Lung (tissue), 12 donors: Measurements from ENCODE around the gene FAM9C. TPM values are rescaled to one million over a fixed set of nuclear protein-coding genes. Genes with fewer than 3 reads are reported as not detected.
A peak's percentile ranks its signal among the peaks of the same experiment; 100 is the strongest.

Source experiments
- ATAC-seq: fragments of 200-7000 bp; cut with Tn5 transposase; one replicate; pipeline ENCODE4 v1.9.1; 2020; ENCODE audit warnings: moderate number of reproducible peaks; ENCODE audit not compliant: insufficient read depth, low FRiP score
- DNase-seq, 3 donors: peaks; one replicate each; pipeline ENCODE4 v3.0.0-alpha.2; 2013 to 2017
- H3K27ac ChIP-seq, 2 donors: one replicate each; pipeline ENCODE4 v1.5.1; 2013; ENCODE audit warnings: mild to moderate bottlenecking in 2 of 2, moderate library complexity in 2 of 2, control low read depth in 1 of 2, inconsistent platforms in 1 of 2, low read depth in 1 of 2, low read length in 1 of 2
- H3K27me3 ChIP-seq, 3 donors: one replicate each; pipeline ENCODE4 v1.5.1; 2013; ENCODE audit warnings: low read length in 2 of 3; ENCODE audit not compliant: control insufficient read depth in 3 of 3, insufficient read depth in 3 of 3
- H3K36me3 ChIP-seq, 4 donors: one replicate each; pipeline ENCODE4 v1.5.1; 2013; ENCODE audit warnings: low read length in 4 of 4, mild to moderate bottlenecking in 1 of 4, moderate library complexity in 1 of 4; ENCODE audit not compliant: control insufficient read depth in 4 of 4, insufficient read depth in 4 of 4
- H3K4me1 ChIP-seq, 5 donors: one replicate each; pipeline ENCODE4 v1.5.1; 2013; ENCODE audit warnings: low read length in 5 of 5, mild to moderate bottlenecking in 2 of 5, moderate library complexity in 1 of 5; ENCODE audit not compliant: control insufficient read depth in 5 of 5, insufficient read depth in 5 of 5
- H3K4me3 ChIP-seq: one replicate; pipeline ENCODE4 v1.5.1; 2013; ENCODE audit warnings: mild to moderate bottlenecking, control low read depth, moderate library complexity
- H3K9ac ChIP-seq, 2 donors: one replicate each; pipeline ENCODE4 v1.5.1; 2013; ENCODE audit warnings: low read length in 2 of 2, control low read depth in 1 of 2; ENCODE audit not compliant: insufficient read depth in 1 of 2
- H3K9me3 ChIP-seq, 4 donors: one replicate each; pipeline ENCODE4 v1.5.1; 2013; ENCODE audit warnings: low read length in 3 of 4, mild to moderate bottlenecking in 1 of 4, moderate library complexity in 1 of 4; ENCODE audit not compliant: control insufficient read depth in 4 of 4, insufficient read depth in 3 of 4
- CTCF ChIP-seq: IDR thresholded peaks from 2 replicates; pipeline ENCODE4 v1.5.1; 2012; ENCODE audit warnings: mild to moderate bottlenecking; ENCODE audit errors: control extremely low read depth, extremely low read depth
- WGBS, 2 donors: extraction: QIAGEN DNeasy Blood & Tissue Kit; methylation state at CpG; one replicate each; pipeline ENCODE4 v1.1.7; 2013; 5-methylcytosine and 5-hydroxymethylcytosine counted together
- polyA plus RNA-seq, 2 donors: library from polyadenylated mRNA; stranded (reverse); fragments of 200-250 nt; gene quantifications; one replicate each; pipeline ENCODE4 v1.2.1, GENCODE V29; 2013
- total RNA-seq, 2 donors: library from RNA; depleted of rRNA in 1 of 2; stranded (reverse); fragments of >200 nt in 1 of 2; gene quantifications; one replicate each; pipeline ENCODE4 v1.2.1, GENCODE V29; 2014 to 2021
- donor health status: control.
- donor health status: control.
- donor health status: Bipolar disorder and iron deficiency.
- donor health status: healthy.
- donor health status: DM: yes; HTN: yes; CAD: no.

Gene FAM9C
- total and polyA plus RNA-seq, 4 donors = 0.01 to 0.28 (median 0.09) TPM; not detected in 1

DNA sequence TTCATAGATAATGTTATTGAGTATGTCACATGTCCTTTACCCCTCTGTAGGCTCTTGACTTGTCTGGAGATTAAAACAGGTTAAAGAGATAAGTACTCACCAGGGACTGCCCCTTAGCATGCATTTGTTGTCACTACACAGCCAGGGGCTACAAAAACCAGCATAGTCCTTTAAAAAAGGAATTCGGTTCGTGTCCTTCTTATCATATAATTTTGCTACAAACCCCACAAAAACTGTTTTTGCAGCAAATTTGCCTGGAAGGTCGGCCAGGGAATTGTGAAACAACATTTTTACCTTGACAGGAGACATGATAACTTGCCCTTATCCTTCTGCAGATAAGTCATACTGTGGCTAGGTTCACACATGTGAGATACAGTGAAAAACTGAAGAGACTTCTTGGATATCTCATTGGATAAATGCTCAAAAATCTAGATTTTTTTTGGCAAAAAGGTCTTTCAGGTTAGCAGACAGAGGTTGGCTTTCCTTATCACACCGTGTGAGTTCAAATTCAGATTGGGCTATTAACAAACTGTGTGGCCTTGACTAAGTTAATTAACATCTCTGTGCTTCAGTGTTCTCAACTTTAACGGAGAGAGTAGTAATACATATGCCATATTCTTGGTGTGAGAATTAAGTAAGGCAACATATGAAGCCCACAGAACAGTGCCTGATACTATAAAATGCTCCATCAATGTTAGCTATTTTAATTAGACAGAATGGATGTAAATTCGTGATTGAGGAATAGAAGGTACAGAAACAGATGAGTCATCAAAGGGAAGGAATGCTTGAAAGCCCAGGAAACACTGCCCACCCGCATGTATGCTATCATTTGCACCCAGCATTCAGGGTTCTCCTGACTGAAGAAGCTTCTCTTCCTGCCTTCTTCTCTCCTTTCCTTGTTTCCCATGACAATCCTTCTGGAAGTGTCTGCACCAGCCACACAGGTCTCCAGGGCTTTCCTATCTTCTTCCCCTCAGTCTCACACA lies 30.0 kb downstream of the FAM9C start:
- no peak overlapping the region for H3K9ac ChIP-seq
- no peak overlapping the region for H3K4me3 ChIP-seq
- no peaks in the 10 kb centered on the region for H3K36me3 ChIP-seq
- DNase-seq (no peak), ATAC-seq (no peak)
- H3K27ac ChIP-seq = peak overlapping the region in 1 of 2 donors; percentile 33
- TF ChIP-seq CTCF = no peak
- H3K4me1 ChIP-seq = peaks cover 0 to 11% (median 6%) of the 10 kb centered on the region in 5 donors
- H3K27me3 ChIP-seq = peaks cover 0 to 10% (median 8%) of the 10 kb centered on the region in 3 donors
- H3K9me3 ChIP-seq = no peaks in the 10 kb centered on the region
- 55 to 59% methylated on average over 7 of the region's 7 CpGs for WGBS, 2 donors

DNA sequence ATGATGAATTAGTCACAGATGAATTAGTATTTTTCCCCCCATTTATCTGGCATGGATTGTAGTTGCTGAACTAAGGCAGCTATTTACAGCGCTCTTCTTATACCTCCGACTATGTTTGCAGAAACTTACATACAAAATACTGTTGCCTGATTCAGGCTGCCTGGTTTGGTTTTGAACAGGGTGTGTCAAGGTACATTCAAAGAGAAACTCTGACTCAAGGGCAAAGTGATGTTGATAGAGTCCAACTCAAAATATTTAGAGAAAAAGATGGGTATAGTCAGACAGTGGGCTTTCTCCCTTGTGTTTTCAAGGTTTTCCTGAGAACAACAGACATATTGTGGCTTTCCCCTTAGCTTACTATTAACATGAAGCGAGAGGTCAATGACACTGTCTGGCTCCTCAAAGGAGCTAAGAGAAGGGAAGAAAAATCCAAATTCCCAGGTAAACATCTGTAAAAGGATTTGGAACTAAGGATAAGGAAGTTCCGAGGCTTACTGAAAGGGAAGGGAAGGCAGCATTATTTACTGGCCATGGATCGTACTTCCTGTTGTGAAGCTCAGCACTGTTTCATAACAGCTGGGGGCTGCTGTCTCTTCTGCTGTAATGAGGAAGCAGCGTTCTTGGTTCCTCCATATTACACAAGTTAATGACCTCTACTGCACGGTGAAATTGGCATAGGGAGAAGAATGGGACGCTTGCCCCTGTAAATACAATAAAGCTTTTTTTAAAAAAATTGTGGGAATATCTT lies 30.9 kb downstream of the FAM9C start:
- Histone ChIP-seq H3K9ac (no peak overlapping the region), H3K9me3 (no peaks in the 10 kb centered on the region), H3K4me1 (peaks cover 0 to 11% (median 6%) of the 10 kb centered on the region in 5 donors), H3K27me3 (peaks cover 0 to 11% (median 5%) of the 10 kb centered on the region in 3 donors), H3K4me3 (no peak overlapping the region), H3K27ac (peak overlapping the region in 1 of 2 donors; percentile 33), H3K36me3 (no peaks in the 10 kb centered on the region)
- ATAC-seq (peak; percentile 31), DNase-seq (peak; percentile 62 to 90 (median 81))
- no peak for TF ChIP-seq CTCF
- 31 to 48% methylated on average over 8 of the region's 8 CpGs for WGBS, 2 donors

DNA sequence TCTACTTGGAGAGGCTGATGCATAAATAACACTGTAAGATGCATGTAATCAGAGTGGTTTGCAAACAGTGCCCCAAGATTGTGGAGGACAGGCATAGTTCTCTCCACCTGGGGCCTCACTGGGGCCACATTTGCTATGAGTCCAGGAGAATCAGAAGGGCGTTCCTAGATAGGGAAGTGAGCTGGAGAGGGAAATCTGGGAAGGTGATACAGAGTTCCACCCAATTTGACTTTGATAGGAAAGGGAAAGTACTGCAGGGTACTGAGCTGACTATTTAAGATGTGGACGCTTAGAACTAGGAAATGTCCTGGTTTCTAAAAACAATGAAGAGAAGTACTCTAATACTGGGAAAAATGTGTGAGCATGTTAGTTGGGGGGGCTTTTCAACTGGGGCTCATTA lies 33.9 kb downstream of the FAM9C start:
- Histone ChIP-seq H3K36me3 (no peaks in the 10 kb centered on the region), H3K27ac (no peak overlapping the region), H3K9me3 (peaks cover 0 to 1% (median 0%) of the 10 kb centered on the region in 4 donors), H3K9ac (no peak overlapping the region), H3K27me3 (peaks cover 0 to 13% (median 9%) of the 10 kb centered on the region in 3 donors), H3K4me1 (peaks cover 0 to 22% (median 9%) of the 10 kb centered on the region in 5 donors), H3K4me3 (no peak overlapping the region)
- ATAC-seq (no peak), DNase-seq (no peak)
- WGBS, 2 donors = 71 to 75% methylated on average over 2 of the region's 2 CpGs
- TF ChIP-seq CTCF = no peak
